ENCODE measurements around the gene NOP53.
"Not testable (repeated sequence)": the region's sequence is repeated elsewhere in the genome, so short reads cannot be mapped to it uniquely, and the experiment has no call there.

Gene NOP53

DNA sequence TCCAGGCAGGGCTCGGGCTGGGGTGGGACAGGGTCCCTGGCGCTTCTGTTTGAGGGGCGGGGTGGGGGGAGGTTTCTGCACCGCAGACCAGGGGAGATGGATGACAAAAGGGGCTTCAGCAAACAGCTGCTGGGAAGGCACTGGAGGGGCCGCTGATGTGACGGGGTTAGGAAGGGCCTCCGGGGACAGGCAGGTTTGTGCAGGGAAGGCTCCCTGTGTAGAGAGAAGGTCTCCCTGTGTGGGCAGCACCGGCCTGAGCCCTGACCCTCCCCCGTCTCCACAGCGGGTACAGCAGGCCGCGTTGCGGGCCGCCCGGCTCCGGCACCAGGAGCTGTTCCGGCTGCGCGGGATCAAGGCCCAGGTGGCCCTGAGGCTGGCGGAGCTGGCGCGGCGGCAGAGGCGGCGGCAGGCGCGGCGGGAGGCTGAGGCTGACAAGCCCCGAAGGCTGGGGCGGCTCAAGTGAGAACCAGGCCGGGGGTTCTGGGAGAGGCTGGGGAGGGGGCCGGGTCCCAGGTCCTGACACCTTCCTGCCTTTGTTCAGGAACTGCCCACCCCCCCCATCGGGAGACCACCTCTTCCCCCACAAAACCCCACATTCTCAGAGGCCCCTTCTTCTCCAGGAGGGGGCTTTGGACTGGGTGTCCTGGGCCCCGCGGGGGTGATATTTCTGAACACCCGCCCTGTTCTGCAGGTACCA, 9.9 kb downstream of the NOP53 start:
- DNase-seq, result no peak

DNA sequence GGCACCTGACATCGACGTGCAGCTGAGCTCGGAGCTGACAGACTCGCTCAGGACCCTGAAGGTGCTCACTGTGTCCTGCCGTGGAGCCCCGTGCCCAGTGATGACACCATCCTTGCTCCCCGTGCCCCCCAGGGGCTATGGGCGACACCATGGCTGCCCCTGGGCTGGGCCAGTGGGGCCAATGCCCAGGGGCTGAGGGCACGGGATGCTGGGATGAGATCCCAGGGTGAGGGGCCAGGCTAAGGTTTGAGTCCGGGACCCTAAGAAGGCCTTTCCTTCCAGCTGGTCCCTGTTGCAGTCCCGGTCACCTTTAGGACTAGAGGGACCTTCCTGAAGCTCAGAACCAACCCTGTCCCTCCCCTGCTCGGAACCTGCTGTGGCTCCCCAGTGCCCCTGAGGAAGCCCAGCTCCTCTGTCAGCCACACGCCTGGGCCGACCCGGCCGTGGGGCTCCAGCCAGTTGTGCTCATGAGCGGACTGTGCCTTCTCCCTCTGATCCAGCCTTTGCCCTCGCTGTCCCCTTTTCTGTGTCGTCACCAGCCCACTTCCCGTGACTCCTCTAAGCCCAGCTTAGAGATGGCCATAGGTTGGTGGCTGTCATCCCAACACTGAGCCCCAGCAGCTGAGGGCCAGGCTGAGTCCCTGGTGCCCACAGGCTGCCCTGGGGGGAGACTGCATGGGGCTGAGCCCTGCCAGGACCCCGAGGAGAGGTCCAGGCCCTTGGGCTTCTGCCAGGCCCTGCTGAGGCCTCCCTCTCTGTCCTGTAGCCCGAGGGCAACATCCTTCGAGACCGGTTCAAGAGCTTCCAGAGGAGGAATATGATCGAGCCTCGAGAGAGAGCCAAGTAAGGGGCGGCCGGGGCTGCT, 10.6 kb downstream of the NOP53 start:
- no peak for DNase-seq

DNA sequence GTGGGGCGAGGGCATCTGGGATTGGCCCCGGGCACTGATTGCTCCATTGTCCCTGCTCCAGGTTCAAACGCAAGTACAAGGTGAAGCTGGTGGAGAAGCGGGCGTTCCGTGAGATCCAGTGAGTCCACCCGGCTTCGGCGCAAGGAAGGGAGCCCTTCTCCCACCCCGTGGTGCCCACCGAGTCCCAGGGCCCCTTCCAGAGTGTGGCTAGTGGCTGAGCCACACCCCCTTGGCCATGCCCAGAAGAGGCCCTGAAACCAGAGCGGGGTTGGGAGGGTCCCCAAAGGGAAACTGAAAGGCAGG, 11.2 kb downstream of the NOP53 start:
- DNase-seq, result no peak

DNA sequence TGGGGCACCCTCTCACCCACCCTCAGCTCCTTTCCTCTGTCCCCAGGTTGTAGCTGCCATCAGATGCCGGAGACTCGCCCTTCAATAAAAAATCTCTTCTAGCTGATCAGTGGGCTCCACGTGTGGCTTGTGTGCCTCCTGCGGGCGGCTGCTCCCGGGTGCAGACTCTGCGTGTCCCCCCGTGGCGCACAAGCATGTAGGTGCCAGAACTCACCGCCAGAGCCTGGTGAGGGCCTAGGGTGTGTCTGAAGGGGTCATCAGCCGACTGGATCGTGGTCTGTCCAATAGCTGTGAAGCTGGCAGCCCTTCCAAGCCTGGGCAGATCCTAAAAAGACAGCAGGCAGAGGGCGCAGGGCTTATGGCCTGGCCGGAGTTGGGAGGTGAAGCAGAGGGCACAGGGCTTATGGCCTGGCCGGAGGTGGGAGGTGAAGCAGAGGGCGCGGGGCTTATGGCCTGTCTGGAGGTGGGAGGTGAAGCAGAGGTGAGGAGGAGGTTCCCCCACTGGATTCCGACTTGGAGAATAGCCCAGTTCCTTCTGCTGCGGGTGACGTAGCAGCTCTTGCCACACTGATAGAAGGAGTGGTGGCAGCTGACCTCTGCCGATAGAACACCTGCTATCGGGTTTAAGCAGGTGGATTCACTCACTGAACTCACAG, 11.7 kb downstream of the NOP53 start:
- no peak for DNase-seq

DNA sequence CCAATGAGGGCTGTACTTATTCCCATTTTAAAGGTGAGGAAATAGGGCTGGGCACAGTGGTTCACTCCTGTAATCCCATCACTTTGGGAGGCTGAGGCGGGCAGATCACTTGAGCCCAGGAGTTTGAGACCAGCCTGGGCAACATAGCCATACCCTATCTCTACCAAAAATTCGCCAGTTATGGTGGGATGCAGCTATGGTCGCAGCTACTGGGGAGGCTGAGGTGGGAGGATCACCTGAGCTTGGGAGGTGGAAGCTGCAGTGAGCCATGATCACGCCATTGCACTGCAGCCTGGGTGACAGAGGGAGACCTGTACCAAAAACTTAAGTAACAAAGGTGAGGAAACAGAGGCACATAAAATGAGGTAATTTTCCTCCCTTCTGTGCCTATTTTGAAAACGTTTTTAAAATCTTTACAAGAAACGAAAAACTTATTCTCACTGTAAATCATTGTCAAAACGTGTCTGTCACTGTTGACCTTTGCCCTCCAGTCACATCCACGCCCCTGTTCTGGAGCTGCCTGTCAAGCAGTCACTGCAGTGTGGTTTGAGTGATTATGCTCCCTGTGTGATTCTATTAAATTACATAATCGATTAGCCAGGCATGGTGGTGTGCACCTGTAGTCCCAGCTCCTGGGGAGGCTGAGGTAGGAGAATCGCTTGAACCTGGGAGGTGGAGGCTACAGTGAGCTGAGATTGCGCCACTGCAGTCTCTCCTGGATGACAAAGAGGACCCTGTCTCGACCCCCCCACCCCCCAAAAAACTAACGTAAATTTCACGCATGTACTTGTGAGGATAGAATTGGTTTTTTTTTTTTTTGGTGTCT, 12.5 kb downstream of the NOP53 start:
- no peak for DNase-seq

DNA sequence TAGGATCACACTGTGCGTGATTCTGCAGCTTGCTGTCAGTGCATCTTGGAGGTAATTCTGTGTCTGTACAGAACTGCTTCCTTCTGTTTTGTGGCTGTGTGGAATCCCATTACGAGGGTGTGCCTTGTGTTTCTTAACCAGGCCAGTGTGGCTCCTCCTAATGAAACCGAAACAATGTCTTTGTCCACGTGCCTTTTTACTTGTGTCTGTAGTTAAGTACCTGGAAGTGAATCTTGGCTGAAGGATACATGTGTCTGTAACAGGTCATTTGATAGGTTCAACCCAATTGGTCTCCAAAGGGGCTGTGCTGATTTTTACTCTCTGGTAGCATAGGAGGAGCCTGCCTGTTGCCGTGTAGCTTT, 13.1 kb downstream of the NOP53 start:
- no peak for DNase-seq

DNA sequence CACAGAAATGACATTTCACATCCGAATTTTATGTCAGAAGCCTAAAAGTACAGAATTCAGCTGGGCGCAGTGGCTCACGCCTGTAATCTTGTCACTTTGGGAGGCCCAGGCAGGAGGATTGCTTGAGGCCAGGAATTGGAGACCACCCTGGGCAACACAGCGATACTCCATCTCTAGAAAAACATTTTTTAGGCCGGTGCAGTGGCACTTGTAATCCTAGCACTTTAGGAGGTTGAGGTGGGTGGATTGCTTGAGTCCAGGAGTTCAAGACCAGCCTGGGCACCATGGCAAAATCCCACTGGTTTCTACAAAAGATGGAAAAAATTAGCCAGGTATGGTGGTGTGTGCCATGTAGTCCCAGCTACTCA, 15.3 kb downstream of the NOP53 start:
- no peak for DNase-seq

DNA sequence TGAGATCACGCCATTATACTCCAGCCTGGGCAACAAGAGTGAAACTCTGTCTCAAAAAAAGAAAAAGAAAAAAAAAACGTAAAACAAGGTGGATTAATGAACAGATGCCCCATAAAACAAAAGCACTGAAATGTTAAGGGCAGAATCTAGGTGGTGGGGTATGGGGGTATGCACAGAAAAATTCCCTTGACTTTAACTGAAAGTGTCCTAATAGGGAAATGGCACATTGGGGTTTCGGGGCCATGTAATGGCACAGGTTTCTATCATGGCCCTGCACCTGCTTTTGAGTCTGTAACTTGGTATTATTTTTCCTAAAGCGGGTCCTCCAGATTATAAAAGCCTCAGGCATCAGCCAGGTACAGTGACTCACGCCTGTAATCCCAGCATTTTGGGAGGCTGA, 16.2 kb downstream of the NOP53 start:
- no peak for DNase-seq

DNA sequence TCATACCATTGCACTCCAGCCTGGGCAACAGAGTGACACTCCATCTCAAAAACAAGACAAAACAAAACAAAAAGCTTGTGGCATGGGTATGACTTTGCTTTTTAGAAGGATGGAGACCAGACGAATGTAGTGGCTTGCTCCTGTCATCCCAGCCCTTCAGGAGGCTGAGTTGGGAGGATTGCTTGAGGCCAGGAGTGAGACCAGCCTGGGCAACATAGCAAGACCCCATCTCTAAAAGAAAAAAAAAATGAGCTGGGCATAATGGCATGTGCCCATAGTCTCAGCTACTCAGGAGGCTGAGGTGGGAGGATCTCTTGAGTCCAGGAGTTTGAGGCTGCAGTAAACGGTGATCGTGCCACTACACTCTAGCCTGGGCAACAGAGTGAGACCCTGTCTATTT, 16.8 kb downstream of the NOP53 start:
- DNase-seq, result no peak

DNA sequence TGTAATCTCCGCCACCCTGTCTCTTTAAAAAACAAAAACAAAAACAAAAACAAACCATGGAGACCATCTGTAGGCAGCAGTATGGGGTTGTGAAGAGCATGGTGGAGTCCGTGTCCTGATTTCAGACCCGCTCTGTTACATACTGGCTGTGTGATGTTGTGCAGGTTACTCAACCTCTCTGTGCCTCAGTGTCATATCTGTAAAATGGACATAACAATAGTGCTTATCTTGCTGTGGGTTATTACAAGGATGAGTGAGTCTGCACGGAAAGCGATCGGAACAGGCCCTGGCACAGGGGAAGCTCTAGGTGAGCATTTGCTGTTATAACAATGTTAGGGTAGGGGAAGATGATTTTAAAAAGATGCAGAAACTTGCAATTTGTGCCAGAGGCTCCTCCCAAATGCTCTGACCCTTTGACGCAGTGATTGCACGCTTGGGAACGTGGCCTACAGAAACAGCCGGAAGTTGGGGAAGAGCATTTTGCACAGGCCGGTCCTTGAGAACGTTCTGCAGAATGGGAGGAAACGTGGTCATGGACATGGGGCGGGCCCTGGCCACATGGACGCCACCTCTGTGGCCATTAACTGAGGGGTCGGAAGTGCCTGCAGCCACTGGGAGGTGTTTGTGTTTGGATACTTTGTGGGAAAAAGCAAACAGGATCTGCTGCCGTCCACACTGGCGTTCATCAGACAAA, 17.4 kb downstream of the NOP53 start:
- DNase-seq, result no peak

DNA sequence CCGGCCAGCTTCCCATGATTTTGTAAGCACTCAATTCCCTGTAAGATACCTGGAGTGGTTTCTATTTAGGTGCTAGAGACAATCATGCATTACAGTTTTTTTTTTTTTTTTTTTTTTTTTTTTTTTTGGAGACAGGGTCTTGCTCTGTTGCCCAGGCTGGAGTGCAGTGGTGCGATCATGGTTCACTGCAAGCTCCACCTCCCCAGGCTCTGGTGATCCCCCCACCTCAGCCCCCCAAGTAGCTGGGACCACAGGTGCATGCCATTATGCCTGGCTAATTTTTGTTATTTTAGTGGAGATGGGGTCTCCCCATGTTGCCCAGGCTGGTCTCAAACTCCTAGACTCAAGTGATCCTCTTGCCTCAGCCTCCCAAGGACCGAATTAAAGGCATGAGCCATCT, 19.4 kb downstream of the NOP53 start:
- not testable (repeated sequence) for DNase-seq

DNA sequence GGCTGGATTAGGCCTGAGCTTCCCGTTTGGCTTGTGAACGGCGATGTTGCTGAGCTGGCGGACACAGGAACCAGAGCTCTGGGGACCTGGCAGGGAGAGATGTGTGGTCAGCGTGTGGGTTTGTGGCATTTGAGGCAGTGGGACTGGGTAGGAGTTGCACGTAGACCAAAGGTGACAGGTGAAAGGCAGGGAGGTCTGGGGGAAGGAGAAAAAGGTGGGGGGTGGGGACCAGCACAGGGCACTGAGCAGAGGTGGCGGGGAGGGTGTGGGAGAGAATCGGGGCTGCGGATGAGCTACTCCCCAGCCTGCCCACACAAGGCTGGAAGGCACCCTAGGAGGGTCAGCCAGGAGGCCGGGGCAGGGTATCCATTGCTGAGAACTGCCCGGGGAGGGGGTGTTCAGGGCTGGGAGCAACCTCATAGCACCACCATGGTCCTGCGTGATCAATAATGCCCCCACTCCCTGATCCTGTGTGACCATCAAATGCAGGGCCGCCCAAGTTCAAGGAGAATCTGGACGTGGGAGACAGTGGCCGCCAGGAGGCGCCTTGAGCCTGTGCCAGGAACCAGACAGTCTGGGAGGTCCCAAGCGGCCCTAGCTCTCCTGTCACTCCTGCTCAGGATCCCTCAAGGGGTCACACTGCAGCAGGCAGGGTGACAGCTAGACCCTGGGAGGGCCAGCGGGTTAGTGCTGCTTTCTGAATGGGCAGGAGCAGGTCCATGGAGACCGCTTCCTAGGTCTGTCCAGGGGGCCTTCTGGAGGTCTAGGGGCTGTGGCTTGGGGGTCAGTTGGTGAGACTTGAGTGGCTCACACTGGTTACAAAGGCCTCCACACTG, 20.4 kb downstream of the NOP53 start:
- DNase-seq, result peak in 1 of 2 experiments; percentile 16

DNA sequence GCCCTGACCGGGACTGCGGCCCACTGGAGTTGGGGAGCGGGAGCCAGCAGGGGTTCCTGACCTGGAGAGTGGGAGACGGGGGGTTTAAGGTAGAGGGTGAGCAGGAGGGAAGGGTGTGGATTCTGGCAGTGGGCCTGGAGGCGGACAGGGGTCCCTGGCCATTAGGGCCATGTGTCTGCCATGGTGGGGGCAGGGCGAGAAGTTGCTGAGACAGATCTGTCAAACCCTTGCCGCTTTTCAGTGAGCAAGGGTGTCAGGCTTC, 20.9 kb downstream of the NOP53 start:
- DNase-seq, result no peak

DNA sequence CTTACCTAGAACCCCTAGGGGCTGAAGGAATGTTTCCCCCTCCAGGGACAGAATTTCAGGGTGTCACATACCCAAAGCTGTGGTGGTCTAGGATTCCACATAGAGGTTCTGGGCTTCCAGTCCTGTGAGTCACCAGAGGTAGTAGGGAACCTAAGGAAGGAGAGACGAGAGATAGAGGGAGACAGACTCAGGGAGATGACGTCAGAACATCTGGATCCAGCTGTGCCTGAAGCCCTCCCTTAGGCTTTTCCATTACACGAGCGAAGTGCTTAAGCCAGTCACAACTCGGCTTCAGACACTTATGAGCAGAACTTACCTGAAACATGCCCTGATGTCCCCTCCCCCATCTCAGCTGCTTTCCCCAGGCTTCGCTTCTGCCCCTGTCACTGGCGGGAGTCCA, 21.3 kb downstream of the NOP53 start:
- no peak for DNase-seq

DNA sequence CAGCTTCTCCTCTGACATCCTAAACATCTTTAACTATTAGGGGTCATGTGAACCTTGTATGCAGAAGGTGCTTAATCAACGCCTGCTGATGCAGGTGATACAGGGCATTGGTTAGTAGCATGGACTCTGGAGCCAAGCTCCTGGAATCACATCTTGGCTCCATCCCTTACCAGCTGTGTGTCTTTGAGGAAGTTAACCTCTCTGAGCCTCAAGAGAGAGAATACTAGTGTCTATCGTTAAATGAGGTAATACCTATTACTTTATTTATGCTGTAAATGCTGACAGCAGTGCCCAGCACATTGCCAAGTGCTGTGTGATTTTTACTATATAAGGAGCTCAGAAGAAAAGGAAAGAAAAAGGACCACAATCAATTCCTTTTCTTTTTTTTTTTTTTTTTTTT, 22.0 kb downstream of the NOP53 start:
- no peak for DNase-seq

DNA sequence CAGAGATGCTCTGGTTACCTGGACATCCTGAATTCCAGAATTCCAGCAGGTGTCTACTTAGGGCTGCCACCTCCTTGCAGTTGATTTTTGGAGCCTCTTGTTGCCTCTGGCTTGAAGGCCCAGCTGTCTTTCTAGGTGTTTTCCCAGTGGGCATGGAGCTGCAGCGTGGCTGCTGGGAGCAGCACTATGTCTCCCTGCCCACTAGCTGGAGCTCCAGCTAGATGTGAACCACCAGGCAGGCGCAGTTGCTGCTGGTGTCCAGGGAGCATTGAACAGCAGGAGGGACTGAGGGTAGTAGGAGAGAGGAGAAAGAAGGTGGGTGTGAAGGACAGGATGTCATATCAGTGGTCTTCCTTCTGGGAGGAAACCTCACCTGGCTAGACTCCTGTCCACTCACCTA, 23.3 kb downstream of the NOP53 start:
- no peak for DNase-seq

DNA sequence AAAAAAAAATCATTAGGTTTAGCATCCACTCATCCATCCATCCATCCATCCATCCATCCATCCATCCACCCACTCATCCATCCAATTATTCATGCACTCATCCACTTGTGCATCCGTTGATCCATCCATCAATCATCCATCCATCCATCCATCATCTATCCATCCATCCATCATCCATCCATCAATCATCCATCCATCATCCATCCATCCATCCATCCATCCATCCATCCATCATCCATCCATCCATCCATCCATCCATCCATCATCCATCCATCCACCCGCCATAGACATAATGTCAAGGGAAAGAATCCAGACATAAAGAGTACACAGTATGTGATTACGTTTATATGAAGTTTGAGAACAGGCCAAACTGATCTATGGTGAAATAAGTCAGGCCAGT, 24.2 kb downstream of the NOP53 start:
- no peak for DNase-seq

DNA sequence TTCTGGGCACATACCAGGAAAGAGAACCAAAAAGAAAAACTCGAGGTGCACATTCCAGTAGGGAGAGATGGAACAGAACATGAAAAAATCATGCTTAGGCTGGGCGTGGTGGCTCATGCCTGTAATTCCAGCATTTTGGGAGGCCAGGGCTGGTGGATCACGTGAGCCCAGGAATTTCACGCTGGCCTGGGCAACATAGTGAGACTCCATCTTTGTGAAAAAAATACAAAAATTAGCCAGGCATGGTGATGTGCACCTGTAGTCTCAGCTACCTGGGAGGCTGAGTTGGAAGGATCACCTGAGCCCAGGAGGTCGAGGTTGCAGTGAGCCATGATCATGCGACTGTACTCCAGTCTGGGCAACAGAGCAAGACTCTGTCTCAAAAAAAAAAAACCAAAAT, 25.9 kb downstream of the NOP53 start:
- not testable (repeated sequence) for DNase-seq

DNA sequence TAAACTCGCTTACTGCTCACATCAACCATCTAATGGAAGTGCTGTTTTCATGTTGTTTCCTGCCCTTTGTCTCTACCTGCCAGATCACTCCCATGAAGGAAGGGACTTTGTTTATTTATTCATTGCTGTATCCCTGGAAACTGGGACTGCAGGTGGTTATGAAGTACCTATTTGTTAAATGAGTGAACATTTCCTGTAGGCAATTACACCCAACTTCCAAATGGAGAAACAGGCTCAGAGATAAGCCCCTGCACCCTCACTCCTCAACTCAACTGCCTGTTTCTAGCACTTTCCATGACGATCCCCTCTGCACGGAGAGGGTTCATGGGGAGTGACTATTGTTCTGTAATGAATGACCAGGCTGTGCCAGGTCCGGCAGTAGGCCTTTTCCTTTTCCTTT, 31.2 kb downstream of the NOP53 start:
- peak in 1 of 2 experiments; percentile 7 for DNase-seq

DNA sequence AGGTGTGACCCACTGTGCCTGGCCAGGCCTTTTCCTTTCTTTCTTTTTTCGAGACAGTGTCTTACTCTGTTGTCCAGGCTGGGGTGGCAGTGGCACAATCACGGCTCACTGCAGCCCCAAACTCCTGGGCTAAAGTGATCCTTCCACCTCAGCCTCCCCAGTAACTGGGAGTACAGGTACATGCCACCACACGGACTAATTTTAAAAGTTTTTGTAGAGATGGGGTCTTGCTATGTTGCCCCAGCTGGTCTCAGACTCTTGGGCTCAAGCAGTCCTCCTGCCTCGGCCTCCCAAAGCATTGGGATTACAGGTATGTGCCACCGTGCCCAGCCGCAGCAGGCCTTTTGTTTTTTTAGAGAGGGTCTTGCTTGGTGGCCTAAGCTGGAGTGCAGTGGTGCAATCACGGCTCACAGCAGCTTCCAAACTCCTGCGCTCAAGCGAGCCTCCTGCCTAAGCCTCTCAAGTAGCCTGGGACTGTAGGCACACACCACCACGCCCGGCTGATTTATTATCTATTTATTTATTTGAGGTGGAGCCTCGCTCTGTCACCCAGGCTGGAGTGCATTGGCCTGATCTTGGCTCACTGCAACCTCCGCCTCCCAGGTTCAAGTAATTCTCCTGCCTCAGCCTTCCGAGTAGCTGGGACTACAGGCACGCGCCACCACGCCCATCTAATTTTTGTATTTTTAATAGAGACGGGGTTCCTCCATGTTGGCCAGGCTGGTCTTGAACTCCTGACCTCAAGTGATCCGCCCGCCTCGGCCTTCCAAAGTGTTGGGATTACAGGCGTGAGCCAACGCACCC, 32.1 kb downstream of the NOP53 start:
- not testable (repeated sequence) for DNase-seq

Data from SW 1271 (cell line).